Keratinocyte (primary cell): ENCODE measurements around the gene TBK1. TPM values are rescaled to one million over a fixed set of nuclear protein-coding genes. Genes with fewer than 3 reads are reported as not detected.

Experiments
- DNase-seq: peaks from one replicate; pipeline ENCODE4 v3.0.0-alpha.2; 2011; ENCODE audit warnings: low read depth, missing footprints, low spot score
- FAIRE-seq: peaks from 2 replicates; lab custom pipeline; 2011; peaks lifted over from hg19 to GRCh38; lab: Jason Lieb, UNC
- H2AFZ ChIP-seq: 2 replicates; pipeline ENCODE4 v1.6.0; 2012; ENCODE audit warnings: low read length, control low read depth, inconsistent platforms; ENCODE audit not compliant: control insufficient read depth
- H3K27ac ChIP-seq: 2 replicates; pipeline ENCODE4 v1.5.1; 2011; ENCODE audit warnings: low read length; ENCODE audit not compliant: control insufficient read depth, insufficient read depth
- H3K27me3 ChIP-seq: 3 replicates; pipeline ENCODE4 v1.6.0; 2011; ENCODE audit warnings: low read length; ENCODE audit not compliant: control insufficient read depth, insufficient read depth; ENCODE audit errors: extremely low read depth
- H3K36me3 ChIP-seq, 2 experiments: 2 replicates in 1 of 2; 3 replicates in 1 of 2; pipeline ENCODE4 v1.5.1; 2011; ENCODE audit warnings: low read length in 2 of 2, mild to moderate bottlenecking in 1 of 2; ENCODE audit not compliant: control insufficient read depth in 2 of 2, insufficient read depth in 2 of 2; ENCODE audit errors: extremely low read depth in 1 of 2
- H3K4me1 ChIP-seq: 3 replicates; pipeline ENCODE4 v1.5.1; 2011; ENCODE audit warnings: low read length; ENCODE audit not compliant: control insufficient read depth, insufficient read depth; ENCODE audit errors: extremely low read depth
- H3K4me2 ChIP-seq: 3 replicates; pipeline ENCODE4 v1.6.0; 2011; ENCODE audit warnings: low read depth, low read length; ENCODE audit not compliant: control insufficient read depth, insufficient read depth; ENCODE audit errors: extremely low read depth
- H3K4me3 ChIP-seq, 3 experiments: fragments of 200-600 bp in 1 of 3; sonication (generic) in 1 of 3; 2 replicates in 2 of 3; 3 replicates in 1 of 3; pipeline ENCODE4 v1.5.1; 2011 to 2016; ENCODE audit warnings: low read length in 3 of 3, mild to moderate bottlenecking in 3 of 3, control low read depth in 2 of 3, inconsistent platforms in 1 of 3, low read depth in 1 of 3, mixed read lengths in 1 of 3, mixed run types in 1 of 3, moderate library complexity in 1 of 3; ENCODE audit not compliant: control insufficient read depth in 2 of 3, insufficient read depth in 2 of 3; ENCODE audit errors: extremely low read depth in 1 of 3
- H3K79me2 ChIP-seq: 2 replicates; pipeline ENCODE4 v1.6.0; 2012; ENCODE audit warnings: low read length; ENCODE audit not compliant: control insufficient read depth, insufficient read depth
- H3K9ac ChIP-seq: 3 replicates; pipeline ENCODE4 v1.6.0; 2011; ENCODE audit warnings: low read length; ENCODE audit not compliant: control insufficient read depth, insufficient read depth; ENCODE audit errors: extremely low read depth
- H3K9me1 ChIP-seq: 3 replicates; pipeline ENCODE4 v1.6.0; 2011; ENCODE audit warnings: low read length; ENCODE audit not compliant: control insufficient read depth, insufficient read depth; ENCODE audit errors: extremely low read depth
- H3K9me3 ChIP-seq: 2 replicates; pipeline ENCODE4 v1.5.1; 2012; ENCODE audit warnings: low read depth, low read length; ENCODE audit not compliant: control insufficient read depth
- H4K20me1 ChIP-seq: 3 replicates; pipeline ENCODE4 v1.6.0; 2011; ENCODE audit warnings: low read length; ENCODE audit not compliant: control insufficient read depth, insufficient read depth; ENCODE audit errors: extremely low read depth
- EZH2 ChIP-seq: IDR thresholded peaks from one replicate; pipeline ENCODE4 v1.6.1; 2012; ENCODE audit warnings: inconsistent platforms, mild to moderate bottlenecking, low read length, moderate library complexity
- dilution Hi-C: fragments of 300-500 bp; cut with MboI; formaldehyde crosslinking; loops from one replicate; pipeline ENCODE4 v1.7.0; 2020; ENCODE audit warnings: low sequenced_read_pairs; ENCODE audit not compliant: extremely low pct_ligation_motif_present
- polyA plus RNA-seq, 5 experiments: library from polyadenylated mRNA; depleted of rRNA in 3 of 5; stranded (reverse) in 3 of 5; stranded (forward) in 1 of 5; unstranded in 1 of 5; fragments of >200 nt; gene quantifications; 1 replicate in 1 of 5; 2 replicates in 3 of 5; 3 replicates in 1 of 5; pipeline versions ENCODE4 v1.2.1 to v1.2.3, GENCODE V29; 2011 to 2012; ENCODE audit warnings: missing spikeins in 2 of 5, low read depth in 1 of 5, low replicate concordance in 1 of 5
- TF ChIP-seq, protein P1 (sequence below), 3 experiments: IDR thresholded peaks in 1 of 3; conservative IDR thresholded peaks in 1 of 3; optimal IDR thresholded peaks in 1 of 3; 2 replicates in 2 of 3; 3 replicates in 1 of 3; pipeline versions ENCODE3 to v1.5.1; 2011; ENCODE audit warnings: low read length in 3 of 3, mild to moderate bottlenecking in 3 of 3, moderate library complexity in 2 of 3, control low read depth in 1 of 3, inconsistent platforms in 1 of 3; ENCODE audit not compliant: insufficient read depth in 2 of 3; ENCODE audit errors: extremely low read depth in 1 of 3

TBK1 gene
- polyA plus RNA-seq, 1 donor (not counting 4 experiments of a cell fraction or from before 2014, with no cell fraction given): 19.1 TPM

DNA sequence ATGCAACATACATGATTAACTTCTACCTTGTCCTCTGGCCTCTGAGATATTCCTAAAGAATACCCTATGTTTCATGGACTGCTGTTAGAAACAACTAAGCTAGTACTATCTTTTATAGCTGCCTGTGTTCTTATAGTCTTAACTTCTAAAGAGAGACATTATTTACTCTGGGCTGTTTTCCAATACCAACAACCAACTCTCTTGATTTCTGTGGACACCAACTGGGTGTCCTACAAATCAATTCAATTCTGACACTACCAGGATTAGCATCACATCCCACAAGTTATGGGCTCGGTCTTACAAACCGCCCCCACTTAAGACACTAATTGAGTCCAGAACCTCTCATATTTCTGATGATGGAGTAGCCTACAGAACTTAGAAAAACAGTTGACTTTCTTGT lies 39.5 kb upstream of the TBK1 start:
- DNase-seq (no peak), FAIRE-seq (no peak)
- Histone ChIP-seq H3K27ac (no peak overlapping the region), H3K4me3 (no peak overlapping the region), H3K27me3 (no peaks in the 10 kb centered on the region), H3K79me2 (peaks cover 36% of the 10 kb centered on the region), H3K9ac (no peak overlapping the region), H3K4me1 (no peaks in the 10 kb centered on the region), H3K9me1 (no peaks in the 10 kb centered on the region), H3K4me2 (no peak overlapping the region), H3K36me3 (peaks cover 23 to 27% of the 10 kb centered on the region in 2 experiments), H4K20me1 (peaks cover 2% of the 10 kb centered on the region), H2AFZ (no peak overlapping the region), H3K9me3 (no peaks in the 10 kb centered on the region)
- TF ChIP-seq, protein P1, sequence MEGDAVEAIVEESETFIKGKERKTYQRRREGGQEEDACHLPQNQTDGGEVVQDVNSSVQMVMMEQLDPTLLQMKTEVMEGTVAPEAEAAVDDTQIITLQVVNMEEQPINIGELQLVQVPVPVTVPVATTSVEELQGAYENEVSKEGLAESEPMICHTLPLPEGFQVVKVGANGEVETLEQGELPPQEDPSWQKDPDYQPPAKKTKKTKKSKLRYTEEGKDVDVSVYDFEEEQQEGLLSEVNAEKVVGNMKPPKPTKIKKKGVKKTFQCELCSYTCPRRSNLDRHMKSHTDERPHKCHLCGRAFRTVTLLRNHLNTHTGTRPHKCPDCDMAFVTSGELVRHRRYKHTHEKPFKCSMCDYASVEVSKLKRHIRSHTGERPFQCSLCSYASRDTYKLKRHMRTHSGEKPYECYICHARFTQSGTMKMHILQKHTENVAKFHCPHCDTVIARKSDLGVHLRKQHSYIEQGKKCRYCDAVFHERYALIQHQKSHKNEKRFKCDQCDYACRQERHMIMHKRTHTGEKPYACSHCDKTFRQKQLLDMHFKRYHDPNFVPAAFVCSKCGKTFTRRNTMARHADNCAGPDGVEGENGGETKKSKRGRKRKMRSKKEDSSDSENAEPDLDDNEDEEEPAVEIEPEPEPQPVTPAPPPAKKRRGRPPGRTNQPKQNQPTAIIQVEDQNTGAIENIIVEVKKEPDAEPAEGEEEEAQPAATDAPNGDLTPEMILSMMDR (optimal IDR thresholded peaks at IDR 0.05 in 1 of 3, IDR thresholded peaks at IDR 0.05 in 1 of 3, conservative IDR thresholded peaks at IDR 0.05 in 1 of 3; ENCODE audit: extremely low read depth in 1 of 3, insufficient read depth in 2 of 3, low read length in 3 of 3): no peak
- TF ChIP-seq EZH2: no peak
- dilution Hi-C loops: no loop called here

DNA sequence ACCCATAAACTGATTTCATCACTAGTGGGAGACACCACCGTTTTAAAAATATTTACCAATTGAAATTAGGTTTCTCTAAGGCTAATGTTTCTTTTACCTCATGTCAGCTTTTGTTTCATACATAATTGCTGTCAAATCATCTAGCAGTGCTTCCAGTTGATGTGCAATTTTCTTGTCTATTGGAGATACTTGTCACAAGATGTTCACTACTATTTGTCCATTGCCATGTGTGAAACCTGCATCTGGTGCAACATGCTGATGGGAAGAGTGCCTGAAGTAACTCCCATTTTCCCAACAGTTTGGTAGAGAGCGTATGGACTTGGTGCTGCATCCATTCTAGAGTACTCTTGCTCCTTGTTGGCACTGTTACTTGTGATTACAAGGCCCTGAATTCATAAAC lies 38.0 kb upstream of the TBK1 start:
- Histone ChIP-seq H2AFZ (no peak overlapping the region), H3K36me3 (peaks cover 27% of the 10 kb centered on the region in 2 experiments), H3K9ac (no peak overlapping the region), H4K20me1 (peaks cover 2% of the 10 kb centered on the region), H3K79me2 (peaks cover 22% of the 10 kb centered on the region), H3K9me3 (no peaks in the 10 kb centered on the region), H3K9me1 (no peaks in the 10 kb centered on the region), H3K27ac (no peak overlapping the region), H3K4me1 (no peaks in the 10 kb centered on the region), H3K27me3 (no peaks in the 10 kb centered on the region), H3K4me3 (no peak overlapping the region), H3K4me2 (no peak overlapping the region)
- dilution Hi-C loops: no loop called here
- DNase-seq (no peak), FAIRE-seq (no peak)
- no peak for TF ChIP-seq EZH2
- TF ChIP-seq, protein P1 (optimal IDR thresholded peaks at IDR 0.05 in 1 of 3, IDR thresholded peaks at IDR 0.05 in 1 of 3, conservative IDR thresholded peaks at IDR 0.05 in 1 of 3; ENCODE audit: extremely low read depth in 1 of 3, insufficient read depth in 2 of 3, low read length in 3 of 3): no peak
